ENCODE data around the gene FGF19. TPM values are rescaled to one million over a fixed set of nuclear protein-coding genes. Genes with fewer than 3 reads are reported as not detected.

Gene FGF19
- polyA plus RNA-seq, 3 donors: 0.34 to 1.1 (median 1.1) TPM

GRCh38 chr11:69671734-69672465 lies 31.9 kb downstream of the FGF19 start:
- DNase-seq: no peak

GRCh38 chr11:69670158-69670845 lies 33.5 kb downstream of the FGF19 start:
- DNase-seq: peak; percentile 80

GRCh38 chr11:69669486-69669885 lies 34.3 kb downstream of the FGF19 start:
- no peak for DNase-seq

DNA sequence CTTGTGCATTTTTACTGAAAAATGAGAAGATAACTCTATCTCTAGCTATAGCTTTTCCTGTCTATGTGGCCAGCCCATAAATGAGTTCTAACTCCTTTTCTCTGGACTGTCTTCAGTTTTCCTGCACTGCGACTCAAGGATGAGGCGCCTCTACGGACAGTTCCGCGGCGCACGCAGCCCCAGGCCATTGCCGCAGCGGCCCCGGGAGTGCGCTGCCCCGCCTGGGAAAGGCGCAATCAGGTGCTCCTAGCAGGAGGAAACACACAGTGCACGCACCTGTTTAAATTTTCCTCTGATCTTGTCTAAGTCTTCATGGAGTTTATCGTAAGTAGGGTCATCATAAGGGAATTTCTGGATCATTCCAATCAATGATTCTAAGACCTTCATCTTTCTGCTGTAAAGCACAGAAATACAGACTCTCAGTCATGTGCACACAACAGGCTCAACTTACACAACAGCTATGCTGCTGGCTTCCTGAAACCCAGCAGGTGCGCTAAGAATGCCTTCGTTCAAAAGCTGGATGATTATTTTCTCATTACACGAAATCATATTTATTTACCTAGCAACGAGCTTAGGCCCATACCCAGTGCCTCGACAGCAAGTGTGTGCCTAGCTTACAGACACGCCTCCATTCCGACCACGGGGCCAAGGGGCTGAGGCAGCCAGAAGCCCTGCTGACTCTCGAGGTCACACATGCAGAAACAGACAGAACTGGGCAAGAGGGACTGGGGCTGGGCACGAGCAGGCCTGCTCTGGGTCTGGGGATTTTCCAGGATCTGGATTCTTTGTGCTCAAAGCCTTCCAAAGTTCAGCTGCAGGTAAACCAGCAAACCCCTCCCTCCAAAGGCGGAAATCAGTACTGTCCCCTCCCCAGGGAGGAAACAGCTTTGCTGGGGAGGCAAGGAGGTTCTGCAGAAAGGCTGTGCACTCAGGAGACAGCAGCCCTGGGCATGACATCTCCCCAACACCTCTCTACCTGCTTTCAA lies 35.9 kb downstream of the FGF19 start:
- no peak for DNase-seq

DNA sequence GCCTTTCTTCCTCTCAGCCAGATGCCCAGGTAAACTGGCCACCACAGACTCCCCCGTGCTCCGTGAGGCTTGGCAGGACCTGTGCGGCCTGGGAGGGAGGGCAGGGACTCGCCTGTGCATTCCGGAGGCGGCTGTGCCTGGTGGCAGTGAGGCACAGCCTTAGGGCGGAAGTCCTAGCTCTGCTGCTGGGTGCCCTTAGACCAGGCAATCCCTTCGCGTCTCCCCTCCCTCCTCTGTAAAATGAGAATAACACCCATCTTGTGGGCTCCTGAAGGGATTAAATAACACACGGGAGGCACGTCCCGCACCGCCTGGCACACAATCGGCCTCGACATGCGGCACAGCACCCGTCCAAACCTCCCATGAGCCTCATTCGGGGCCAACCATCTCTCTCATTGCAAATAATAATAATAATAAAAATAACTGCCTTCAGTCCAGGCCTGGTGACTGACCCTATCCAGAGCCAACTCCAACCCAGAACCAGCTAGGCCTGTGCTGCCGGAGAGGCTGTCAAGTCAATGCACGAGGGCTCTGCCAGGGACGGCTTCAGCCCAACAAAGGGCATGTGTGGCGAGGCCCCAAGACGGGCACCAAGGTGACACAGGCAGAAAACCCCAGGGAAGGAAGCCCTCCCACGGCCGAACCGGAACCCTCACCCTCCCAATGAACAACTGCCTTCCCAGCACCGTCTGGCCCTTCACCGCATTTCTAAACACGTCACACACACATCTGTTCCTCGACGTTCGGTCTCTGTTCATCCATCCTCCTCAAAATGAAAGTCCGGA lies 36.9 kb downstream of the FGF19 start:
- no peak for DNase-seq

DNA sequence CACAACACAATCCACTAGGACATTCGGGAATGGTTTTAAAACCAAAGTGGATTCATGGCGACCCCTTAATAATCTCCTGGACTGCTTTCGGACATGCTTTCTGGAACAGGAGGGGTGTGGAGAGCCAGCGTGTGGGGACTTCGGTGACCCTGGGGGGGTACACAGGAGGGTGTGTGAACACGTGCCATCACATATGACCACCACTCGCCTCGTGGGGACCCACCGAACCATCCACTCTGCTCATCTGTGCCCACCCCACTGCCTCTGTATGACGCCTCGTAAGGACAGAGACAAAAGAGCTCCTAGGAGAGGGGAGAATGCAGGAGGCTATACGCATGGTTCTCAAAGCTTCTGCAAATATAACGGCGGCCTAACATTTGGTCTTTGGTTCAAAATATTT lies 37.6 kb downstream of the FGF19 start:
- DNase-seq: no peak

- no peak for DNase-seq
Observed at GRCh38 chr11:69665669-69666068, 38.2 kb downstream of the FGF19 start.

- no peak for DNase-seq
Observed at GRCh38 chr11:69664901-69665300, 38.9 kb downstream of the FGF19 start.

DNA sequence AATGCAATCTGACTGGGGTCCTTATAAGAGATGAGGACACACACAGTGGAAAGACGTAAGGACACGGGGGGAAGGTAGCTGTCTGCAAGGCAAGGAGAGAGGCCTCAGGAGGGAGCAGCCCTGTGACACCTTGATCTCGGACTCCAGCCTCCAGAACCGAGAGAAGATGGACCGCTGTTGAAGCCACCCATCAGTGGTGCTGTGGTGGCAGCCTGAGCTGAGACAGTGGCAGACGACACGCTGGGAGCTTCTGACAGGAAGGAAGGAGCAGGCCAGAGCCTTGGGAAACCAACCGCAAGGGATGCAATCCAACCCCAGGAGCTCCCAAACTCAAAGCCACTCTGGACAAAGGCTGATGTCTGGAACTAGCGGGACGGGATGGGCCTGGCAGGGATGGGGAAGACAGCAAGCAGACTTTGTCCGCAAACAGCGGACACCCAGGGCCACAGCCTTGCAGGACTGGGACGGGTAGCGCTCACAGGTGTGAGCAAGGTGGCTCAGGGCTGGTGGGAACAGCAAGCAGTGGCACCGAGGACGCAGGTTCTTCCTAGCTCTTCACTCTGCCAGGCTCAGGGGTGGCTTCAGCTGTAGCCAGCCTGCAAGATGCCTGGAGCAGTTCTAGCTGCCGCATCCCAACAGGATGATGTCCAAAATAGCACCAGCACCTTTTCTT lies 39.6 kb downstream of the FGF19 start:
- DNase-seq: no peak

DNA sequence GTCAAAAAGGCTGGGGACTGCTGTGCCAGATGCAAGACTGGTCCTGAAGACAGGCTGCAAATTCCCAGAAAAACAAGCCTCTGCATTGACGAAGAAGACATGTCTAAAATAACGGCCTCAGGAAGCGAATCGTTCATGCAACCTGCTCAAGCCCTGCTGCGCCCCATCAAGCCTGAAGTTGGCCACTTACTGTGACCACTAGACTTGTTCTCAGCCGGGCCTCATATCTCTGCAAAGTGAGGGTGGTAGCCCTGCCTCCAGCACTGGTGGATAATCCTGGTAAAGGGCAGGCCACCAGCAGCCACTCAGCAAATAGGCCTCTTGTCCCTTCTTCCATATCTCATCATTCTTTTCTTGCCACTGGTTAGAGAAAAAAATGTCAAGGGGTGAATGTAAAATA lies 40.5 kb downstream of the FGF19 start:
- no peak for DNase-seq

- no peak for DNase-seq
Observed at GRCh38 chr11:69662806-69663205, 41.0 kb downstream of the FGF19 start.

- DNase-seq: no peak
Observed at GRCh38 chr11:69662021-69662698, 41.7 kb downstream of the FGF19 start.

GRCh38 chr11:69661413-69661715 lies 42.5 kb downstream of the FGF19 start:
- no peak for DNase-seq

- DNase-seq: no peak
Observed at GRCh38 chr11:69660001-69660500, 43.8 kb downstream of the FGF19 start.

DNA sequence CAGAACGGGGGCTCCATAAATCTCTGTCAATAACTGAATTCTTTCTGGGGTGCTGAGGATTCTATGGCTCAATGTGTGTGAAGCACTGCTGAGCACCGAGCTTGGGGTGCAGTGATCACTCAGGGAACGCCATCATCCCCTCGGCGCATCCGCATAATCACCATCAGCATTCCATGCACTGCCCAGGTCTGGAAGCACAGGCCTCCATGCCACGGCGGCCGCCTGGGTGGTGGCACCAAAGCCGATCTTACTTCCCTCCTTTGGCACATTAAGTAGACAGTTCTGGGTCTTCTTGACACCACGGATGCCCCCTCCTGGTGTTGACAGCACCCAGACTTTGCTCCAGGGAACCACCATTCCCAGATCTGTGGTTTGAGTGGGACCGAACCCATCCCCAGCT lies 44.2 kb downstream of the FGF19 start:
- DNase-seq: no peak

GRCh38 chr11:69658626-69659450 lies 45.0 kb downstream of the FGF19 start:
- no peak for DNase-seq

GRCh38 chr11:69657911-69658625 lies 45.8 kb downstream of the FGF19 start:
- no peak for DNase-seq

- no peak for DNase-seq
Observed at GRCh38 chr11:69657456-69657910, 46.3 kb downstream of the FGF19 start.
